HCT116 (cell line): ENCODE measurements around the gene MRLN. TPM values are rescaled to one million over a fixed set of nuclear protein-coding genes. Genes with fewer than 3 reads are reported as not detected.

Source experiments
- ATAC-seq: fragments of 200-7000 bp; cut with Tn5 transposase; 2 replicates; pipeline ENCODE4 v1.9.1; 2020; ENCODE audit warnings: mild to moderate bottlenecking, moderate library complexity
- BruUV-seq: library from RNA; stranded (reverse); fragments of 400-500 nt; replicated peaks from 2 replicates; lab custom pipeline; 2021; lab: Mats Ljungman, UMichigan
- CTCF ChIA-PET: fragments of 300-600 bp; sonication (Branson Sonifier 250); formaldehyde crosslinking; loops from one replicate; lab custom pipeline; 2021; ENCODE audit warnings: antibody characterized with exemption; lab: Charles Lee
- POLR2A ChIA-PET: fragments of 300-600, 350-600 bp; sonication (Branson Sonifier 250); formaldehyde crosslinking; loops from one replicate; lab custom pipeline; 2021; ENCODE audit warnings: antibody characterized with exemption; lab: Charles Lee
- RAD21 ChIA-PET, 2 experiments: fragments of 300-600 bp; sonication (Branson Sonifier 250); formaldehyde crosslinking; loops; one replicate each; lab custom pipeline; 2023; ENCODE audit warnings: low total read pairs in 2 of 2; ENCODE audit not compliant: uncharacterized antibody in 2 of 2, unreplicated experiment in 2 of 2, low non-redundant PET in 1 of 2; lab: Charles Lee
- DNase-seq: peaks from one replicate; pipeline ENCODE4 v3.0.0-alpha.2; 2010; ENCODE audit warnings: low read depth, low spot score
- H2AFZ ChIP-seq: fragments of 200-600 bp; shearing (Covaris generic), sonication (generic); 2 replicates; pipeline ENCODE4 v1.6.1; 2017; ENCODE audit warnings: low read depth, mixed run types, mixed read lengths, antibody characterized with exemption, low read length; ENCODE audit not compliant: poor library complexity, severe bottlenecking
- H3K27ac ChIP-seq: 2 replicates; pipeline ENCODE4 v1.5.1; 2012; ENCODE audit warnings: low read depth, low read length
- H3K27me3 ChIP-seq: fragments of 200-600 bp; sonication (generic); 2 replicates; pipeline ENCODE4 v1.6.1; 2016; ENCODE audit warnings: mixed run types, low read length, mixed read lengths; ENCODE audit not compliant: insufficient read depth
- H3K36me3 ChIP-seq, 2 experiments: fragments of 200-500 bp in 1 of 2; fragments of 200-600 bp in 1 of 2; sonication (Bioruptor generic) in 1 of 2; sonication (generic) in 1 of 2; 2 replicates each; pipeline versions ENCODE4 v1.5.1 to v1.6.1; 2014 to 2016; ENCODE audit warnings: low read length in 2 of 2, inconsistent platforms in 1 of 2, mixed read lengths in 1 of 2, mixed run types in 1 of 2; ENCODE audit not compliant: insufficient read depth in 2 of 2, control insufficient read depth in 1 of 2
- H3K4me1 ChIP-seq, 2 experiments: fragments of 200-600 bp in 1 of 2; sonication (generic) in 1 of 2; 2 replicates each; pipeline versions ENCODE4 v1.5.1 to v1.6.1; 2012 to 2017; ENCODE audit warnings: low read length in 2 of 2, inconsistent platforms in 1 of 2, mild to moderate bottlenecking in 1 of 2, mixed read lengths in 1 of 2, mixed run types in 1 of 2, moderate library complexity in 1 of 2; ENCODE audit not compliant: insufficient read depth in 2 of 2, control insufficient read depth in 1 of 2
- H3K4me2 ChIP-seq: fragments of 200-600 bp; sonication (generic); 2 replicates; pipeline ENCODE4 v1.6.1; 2017; ENCODE audit warnings: mixed run types, low read length, mixed read lengths
- H3K4me3 ChIP-seq, 2 experiments: fragments of 200-600 bp in 1 of 2; sonication (generic) in 1 of 2; replicated peaks in 1 of 2; 2 replicates each; pipeline ENCODE4 v1.5.1; 2011 to 2016; ENCODE audit warnings: low read length in 2 of 2, control low read depth in 1 of 2, low read depth in 1 of 2, mild to moderate bottlenecking in 1 of 2, mixed read lengths in 1 of 2, mixed run types in 1 of 2
- H3K79me2 ChIP-seq: fragments of 200-600 bp; sonication (generic); 2 replicates; pipeline ENCODE4 v1.6.1; 2017; ENCODE audit warnings: mild to moderate bottlenecking, mixed run types, low read length, moderate library complexity, mixed read lengths; ENCODE audit not compliant: insufficient read depth
- H3K9ac ChIP-seq: fragments of 200-600 bp; sonication (generic); 2 replicates; pipeline ENCODE4 v1.6.1; 2016; ENCODE audit warnings: low read length, mixed read lengths
- H3K9me2 ChIP-seq: fragments of 200-600 bp; sonication (generic), shearing (Covaris generic); 2 replicates; pipeline ENCODE4 v1.6.1; 2017; ENCODE audit warnings: mixed run types, mild to moderate bottlenecking, moderate library complexity; ENCODE audit not compliant: insufficient read depth
- H3K9me3 ChIP-seq, 2 experiments: fragments of 200-500 bp in 1 of 2; fragments of 200-600 bp in 1 of 2; sonication (Bioruptor generic) in 1 of 2; sonication (generic) in 1 of 2; 2 replicates each; pipeline ENCODE4 v1.6.1; 2014 to 2017; ENCODE audit warnings: low read length in 2 of 2, mixed read lengths in 2 of 2, inconsistent platforms in 1 of 2, low read depth in 1 of 2, mild to moderate bottlenecking in 1 of 2, mixed run types in 1 of 2, moderate library complexity in 1 of 2; ENCODE audit not compliant: control insufficient read depth in 1 of 2, insufficient read depth in 1 of 2
- H4K20me1 ChIP-seq: fragments of 200-600 bp; sonication (generic), shearing (Covaris generic); 2 replicates; pipeline ENCODE4 v1.6.1; 2017; ENCODE audit warnings: mixed run types, mild to moderate bottlenecking, moderate library complexity; ENCODE audit not compliant: insufficient read depth
- CBX3 ChIP-seq: IDR thresholded peaks from 2 replicates; pipeline ENCODE4 v1.6.1; 2012; ENCODE audit warnings: low read depth
- CEBPB ChIP-seq: IDR thresholded peaks from 2 replicates; pipeline ENCODE4 v1.6.1; 2012; ENCODE audit warnings: low read depth
- EGR1 ChIP-seq: IDR thresholded peaks from 2 replicates; pipeline ENCODE4 v1.6.1; 2012; ENCODE audit warnings: low read depth
- EZH2 ChIP-seq: fragments of 200-600 bp; sonication (generic); IDR thresholded peaks from 2 replicates; pipeline ENCODE4 v1.6.1; 2017; ENCODE audit warnings: antibody characterized with exemption, mixed run types
- FOSL1 ChIP-seq: IDR thresholded peaks from 2 replicates; pipeline ENCODE4 v1.6.1; 2012; ENCODE audit warnings: low read depth
- JUND ChIP-seq: IDR thresholded peaks from 2 replicates; pipeline ENCODE4 v1.6.1; 2012
- POLR2A ChIP-seq: IDR thresholded peaks from 2 replicates; pipeline ENCODE4 v1.7.0; 2011; ENCODE audit warnings: borderline replicate concordance; ENCODE audit not compliant: insufficient read depth, insufficient read length; ENCODE audit errors: extremely low read depth
- POLR2AphosphoS5 ChIP-seq: IDR thresholded peaks from 2 replicates; pipeline ENCODE4 v1.6.1; 2011; ENCODE audit warnings: mild to moderate bottlenecking, low read depth, low read length, moderate library complexity
- RAD21 ChIP-seq: IDR thresholded peaks from 2 replicates; pipeline ENCODE4 v1.6.1; 2012; ENCODE audit warnings: low read depth, mild to moderate bottlenecking
- SIN3A ChIP-seq: IDR thresholded peaks from 2 replicates; pipeline ENCODE4 v1.6.1; 2012; ENCODE audit warnings: low read depth
- SRF ChIP-seq: IDR thresholded peaks from 2 replicates; pipeline ENCODE4 v1.6.1; 2012; ENCODE audit warnings: low read depth
- ZFX ChIP-seq: fragments of 450-650 bp; IDR thresholded peaks from 2 replicates; pipeline ENCODE4 v1.6.1; 2017
- ZNF274 ChIP-seq: fragments of 200-500 bp; sonication (Bioruptor generic); IDR thresholded peaks from 2 replicates; pipeline ENCODE4 v1.6.1; 2014; ENCODE audit warnings: mild to moderate bottlenecking, low read depth, low read length, inconsistent platforms
- intact Hi-C: fragments of 100-400 bp; cut with micrococcal nuclease; formaldehyde crosslinking; loops from 2 replicates; pipeline ENCODE4 v1.10.0; 2022
- total RNA-seq: library from RNA; stranded (reverse); gene quantifications from one replicate; pipeline ENCODE4 v1.2.1, GENCODE V29; 2021; ENCODE audit not compliant: unreplicated experiment
- TF ChIP-seq, protein P1 (sequence below): IDR thresholded peaks from 2 replicates; pipeline ENCODE4 v1.6.1; 2011; ENCODE audit warnings: mild to moderate bottlenecking, low read length, moderate library complexity; ENCODE audit not compliant: insufficient replicate concordance; ENCODE audit errors: extremely low read depth

The MRLN gene
- total RNA-seq, 1 experiment from 2014 or later = not detected

DNA sequence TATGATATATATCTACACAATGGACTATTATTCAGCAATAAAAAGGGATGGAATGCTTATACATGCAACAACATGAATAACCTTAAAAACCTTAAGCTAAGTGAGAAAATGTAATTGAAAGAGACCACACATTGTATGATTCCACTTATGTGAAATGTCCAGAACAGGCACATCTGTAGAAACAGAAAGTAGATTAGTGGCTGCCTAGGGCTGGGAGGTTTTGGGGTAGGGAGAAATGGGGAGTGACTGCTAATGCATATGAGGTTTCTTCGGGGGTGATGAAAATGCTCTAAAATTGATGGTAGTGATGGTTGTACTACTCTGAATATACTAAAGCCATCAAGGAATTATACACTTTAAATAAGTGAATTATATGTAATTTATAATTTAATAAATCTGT is 58.3 kb downstream of the MRLN start:
- Histone ChIP-seq H2AFZ (no peak overlapping the region), H3K9me3 (no peaks in the 10 kb centered on the region), H3K27ac (no peak overlapping the region), H3K4me2 (no peak overlapping the region), H3K9me2 (no peaks in the 10 kb centered on the region), H3K4me1 (no peaks in the 10 kb centered on the region), H3K4me3 (no peak overlapping the region), H3K27me3 (no peaks in the 10 kb centered on the region), H3K9ac (no peak overlapping the region), H3K79me2 (no peaks in the 10 kb centered on the region), H4K20me1 (no peaks in the 10 kb centered on the region), H3K36me3 (no peaks in the 10 kb centered on the region)
- ChIA-PET CTCF (no interaction called here), POLR2A (no interaction called here), RAD21 (no interaction called here)
- DNase-seq = no peak
- no TSS peak for BruUV-seq
- intact Hi-C loops = no loop called here
- ATAC-seq = no peak
- no peak for TF ChIP-seq EGR1
- TF ChIP-seq, protein P1, sequence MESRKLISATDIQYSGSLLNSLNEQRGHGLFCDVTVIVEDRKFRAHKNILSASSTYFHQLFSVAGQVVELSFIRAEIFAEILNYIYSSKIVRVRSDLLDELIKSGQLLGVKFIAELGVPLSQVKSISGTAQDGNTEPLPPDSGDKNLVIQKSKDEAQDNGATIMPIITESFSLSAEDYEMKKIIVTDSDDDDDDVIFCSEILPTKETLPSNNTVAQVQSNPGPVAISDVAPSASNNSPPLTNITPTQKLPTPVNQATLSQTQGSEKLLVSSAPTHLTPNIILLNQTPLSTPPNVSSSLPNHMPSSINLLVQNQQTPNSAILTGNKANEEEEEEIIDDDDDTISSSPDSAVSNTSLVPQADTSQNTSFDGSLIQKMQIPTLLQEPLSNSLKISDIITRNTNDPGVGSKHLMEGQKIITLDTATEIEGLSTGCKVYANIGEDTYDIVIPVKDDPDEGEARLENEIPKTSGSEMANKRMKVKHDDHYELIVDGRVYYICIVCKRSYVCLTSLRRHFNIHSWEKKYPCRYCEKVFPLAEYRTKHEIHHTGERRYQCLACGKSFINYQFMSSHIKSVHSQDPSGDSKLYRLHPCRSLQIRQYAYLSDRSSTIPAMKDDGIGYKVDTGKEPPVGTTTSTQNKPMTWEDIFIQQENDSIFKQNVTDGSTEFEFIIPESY = no peak
- TF ChIP-seq SRF = no peak
- TF ChIP-seq POLR2AphosphoS5 = no peak
- no peak for TF ChIP-seq EZH2
- no peak for TF ChIP-seq ZNF274
- TF ChIP-seq RAD21 = no peak
- no peak for TF ChIP-seq ZFX
- TF ChIP-seq CBX3 = no peak
- TF ChIP-seq FOSL1 = no peak
- no peak for TF ChIP-seq POLR2A
- no peak for TF ChIP-seq SIN3A
- no peak for TF ChIP-seq JUND
- TF ChIP-seq CEBPB = no peak
